Endothelial cell of hepatic sinusoid (primary cell): ENCODE measurements around the gene ACP5.

Experiments used
- in situ Hi-C: cut with HindIII; loops from 2 replicates; pipeline ENCODE4 v1.10.0; 2017; ENCODE audit warnings: low sequenced_read_pairs

The ACP5 gene

DNA sequence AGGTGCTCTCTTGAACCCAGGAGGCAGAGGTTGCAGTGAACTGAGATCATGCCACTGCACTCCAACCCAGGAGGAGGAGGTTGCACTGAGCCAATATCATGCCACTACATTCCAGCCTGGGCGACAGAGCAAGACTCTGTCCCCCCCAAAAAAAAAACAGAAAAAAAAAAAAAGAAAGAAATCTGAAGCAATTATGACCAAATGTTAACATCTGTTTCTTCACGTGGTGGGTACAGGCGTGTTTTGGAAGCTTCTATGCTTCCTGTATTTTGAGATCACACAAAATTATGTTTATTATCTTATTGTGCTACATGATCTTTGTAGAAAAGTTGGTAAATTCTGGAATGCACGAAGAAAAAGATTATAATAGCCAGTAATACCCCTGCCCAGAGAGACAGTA lies 2.7 kb upstream of the ACP5 start:
- in situ Hi-C loops: loop anchor here (5.0 kb wide), 1 partner anchor 43 kb away; the partner anchor contains the start of gene CNN1

DNA sequence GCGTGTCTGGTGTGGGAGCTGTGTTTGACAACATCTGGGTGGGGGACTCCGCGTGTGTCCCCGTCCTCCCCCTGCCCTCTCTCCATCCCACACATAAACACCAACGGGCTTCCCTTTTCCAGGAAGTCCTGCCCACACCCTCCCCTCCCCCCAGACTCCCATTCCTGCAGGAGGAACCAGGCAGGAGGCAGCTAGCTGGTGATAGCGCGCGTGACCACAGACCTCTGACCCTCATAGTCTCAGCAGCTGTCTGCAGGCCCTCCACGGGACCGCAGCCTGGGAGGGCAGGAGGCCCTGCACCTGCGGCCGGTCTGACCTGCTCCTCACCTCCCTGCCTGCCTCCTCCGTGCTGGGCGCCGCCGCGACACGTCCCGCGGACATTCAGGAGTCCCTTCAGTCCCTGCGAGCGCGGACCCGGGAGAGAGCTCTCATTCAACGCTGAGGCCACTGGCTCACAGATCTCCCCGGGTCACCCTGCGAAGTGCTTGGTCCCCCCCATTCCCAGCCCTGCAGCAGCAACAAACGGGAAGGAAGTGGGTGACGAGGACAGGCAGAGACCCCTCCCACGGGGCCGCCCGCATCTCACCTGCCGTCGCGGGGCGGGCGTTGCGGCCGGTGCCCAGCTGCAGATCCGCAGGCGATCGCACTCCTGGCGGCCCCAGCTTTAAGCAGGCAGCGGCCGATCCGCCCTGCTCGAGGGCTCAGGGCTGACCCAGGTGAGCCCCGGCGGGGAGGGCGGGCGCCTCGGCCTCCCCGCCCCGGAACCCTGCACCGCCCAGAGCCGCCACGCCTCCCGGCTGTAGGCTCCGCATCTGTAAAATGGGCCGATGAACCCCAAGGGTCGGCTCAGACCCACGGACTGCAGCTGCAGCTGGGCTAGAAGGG lies 1.1 kb upstream of the ACP5 start:
- in situ Hi-C loops: no loop called here

DNA sequence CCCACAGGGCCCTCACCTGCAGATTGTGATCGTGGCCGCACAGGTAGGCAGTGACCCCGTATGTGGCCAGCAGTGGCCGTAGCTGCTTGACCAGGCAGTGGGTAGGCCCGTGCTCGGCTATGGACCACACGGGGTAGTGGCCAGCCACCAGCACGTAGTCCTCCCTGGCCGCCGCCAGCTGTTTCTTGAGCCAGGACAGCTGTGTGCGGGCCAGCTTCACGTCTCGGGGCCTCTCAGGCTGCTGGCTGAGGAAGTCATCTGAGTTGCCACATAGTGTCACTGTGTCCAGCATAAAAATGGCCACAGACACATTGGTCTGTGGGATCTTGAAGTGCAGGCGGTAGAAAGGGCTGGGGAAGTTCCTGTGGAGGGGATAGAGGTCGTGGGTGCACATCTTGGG lies 1.2 kb downstream of the ACP5 start:
- in situ Hi-C loops: no loop called here

DNA sequence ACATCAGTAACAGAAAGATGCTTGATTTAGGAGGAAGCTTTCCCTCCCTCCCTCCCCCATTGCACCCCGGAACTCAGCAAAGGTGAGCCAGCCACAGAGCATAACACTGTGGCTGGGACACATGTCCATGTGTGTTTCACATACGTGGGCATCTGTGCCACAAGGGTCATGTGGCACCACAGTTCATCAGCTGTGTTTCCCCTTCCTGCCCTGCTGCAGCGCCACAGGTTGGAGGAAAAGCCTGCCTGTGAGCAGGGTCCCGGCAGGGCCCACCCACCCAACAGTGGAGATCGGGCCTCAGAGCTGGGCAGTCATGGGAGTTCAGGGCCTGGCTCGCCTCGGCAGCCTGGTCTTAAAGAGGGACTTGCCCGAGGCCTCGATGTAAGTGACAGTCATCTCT lies 2.8 kb downstream of the ACP5 start:
- in situ Hi-C loops: loop anchor here (25.0 kb wide), 1 partner anchor 262 kb away; no protein-coding TSS in a partner anchor

DNA sequence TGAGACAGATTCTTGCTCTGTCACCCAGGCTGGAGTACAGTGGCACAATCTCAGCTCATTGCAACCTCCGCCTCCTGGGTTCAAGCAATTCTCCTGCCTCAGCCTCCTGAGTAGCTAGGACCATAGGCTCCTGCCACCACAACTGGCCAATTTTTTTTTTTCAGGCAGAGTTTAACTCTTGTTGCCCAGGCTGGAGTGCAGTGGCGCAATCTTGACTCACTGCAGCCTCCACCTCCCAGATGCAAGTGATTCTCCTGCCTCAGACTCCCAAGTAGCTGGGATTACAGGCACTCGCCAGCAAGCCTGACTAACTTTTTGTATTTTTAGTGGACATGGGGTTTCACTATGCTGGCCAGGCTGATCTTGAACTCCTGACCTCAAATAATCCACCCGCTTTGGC lies 3.7 kb downstream of the ACP5 start:
- in situ Hi-C loops: loop anchor here (25.0 kb wide), 1 partner anchor 261 kb away; no protein-coding TSS in a partner anchor

DNA sequence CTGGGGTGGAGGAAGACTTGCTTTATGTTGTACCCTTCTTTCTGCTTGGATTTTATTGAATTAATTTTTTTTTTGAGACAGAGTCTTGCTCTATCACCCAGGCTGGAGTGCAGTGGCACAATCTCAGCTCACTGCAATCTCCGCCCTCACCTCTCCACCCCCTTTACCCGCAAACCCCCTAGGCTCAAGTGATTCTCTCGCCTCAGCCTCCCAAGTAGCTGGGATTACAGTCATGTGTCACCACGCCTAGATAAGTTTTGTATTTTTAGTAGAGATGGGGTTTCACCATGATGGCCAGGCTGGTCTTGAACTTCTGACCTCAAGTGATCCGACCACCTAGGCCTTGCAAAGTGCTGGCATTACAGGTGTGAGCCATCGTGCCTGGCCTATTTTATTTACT lies 4.1 kb downstream of the ACP5 start:
- in situ Hi-C loops: loop anchor here (25.0 kb wide), 1 partner anchor 261 kb away; no protein-coding TSS in a partner anchor

DNA sequence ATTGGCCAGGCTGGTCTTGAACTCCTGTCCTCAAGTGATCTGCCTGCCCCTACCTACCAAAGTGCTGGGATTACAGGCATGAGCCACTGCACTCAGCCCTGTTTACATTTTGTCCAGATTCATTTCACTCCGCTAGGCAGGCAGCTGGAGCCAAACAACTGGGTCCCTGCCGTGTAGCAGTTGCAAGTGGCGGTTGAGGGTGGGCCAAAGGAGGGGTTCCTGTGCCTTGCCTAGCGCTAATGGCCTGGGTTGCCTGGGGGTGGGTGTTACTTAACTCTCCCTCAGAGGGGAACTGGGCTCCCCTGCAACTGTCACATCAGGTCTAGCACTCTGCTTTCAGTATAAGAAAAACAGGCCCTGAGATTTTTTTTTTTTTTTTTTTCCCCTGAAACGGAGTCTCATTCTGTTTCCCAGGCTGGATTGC lies 7.4 kb downstream of the ACP5 start:
- in situ Hi-C loops: loop anchor here (25.0 kb wide), 1 partner anchor 258 kb away; no protein-coding TSS in a partner anchor

DNA sequence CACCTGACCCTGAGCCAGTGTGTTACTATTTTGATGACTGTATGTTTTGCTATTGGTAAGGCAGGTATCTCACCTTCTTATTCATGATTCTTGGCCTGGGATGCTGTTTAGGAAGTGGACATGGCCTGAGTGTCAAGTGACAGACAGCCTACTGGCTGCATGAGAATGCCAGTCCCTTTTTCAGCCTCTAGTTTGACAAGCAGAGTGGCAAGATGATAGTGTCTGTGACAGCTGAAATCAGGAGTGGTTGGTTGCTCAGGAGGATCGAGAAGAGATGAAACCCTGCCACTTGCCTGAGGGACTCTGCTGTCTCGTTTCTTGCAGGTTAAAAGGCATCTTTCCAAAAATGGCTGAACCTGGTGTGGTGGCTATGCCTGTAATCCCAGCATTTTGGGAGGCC lies 11.3 kb downstream of the ACP5 start:
- in situ Hi-C loops: loop anchor here (25.0 kb wide), 1 partner anchor 254 kb away; no protein-coding TSS in a partner anchor

DNA sequence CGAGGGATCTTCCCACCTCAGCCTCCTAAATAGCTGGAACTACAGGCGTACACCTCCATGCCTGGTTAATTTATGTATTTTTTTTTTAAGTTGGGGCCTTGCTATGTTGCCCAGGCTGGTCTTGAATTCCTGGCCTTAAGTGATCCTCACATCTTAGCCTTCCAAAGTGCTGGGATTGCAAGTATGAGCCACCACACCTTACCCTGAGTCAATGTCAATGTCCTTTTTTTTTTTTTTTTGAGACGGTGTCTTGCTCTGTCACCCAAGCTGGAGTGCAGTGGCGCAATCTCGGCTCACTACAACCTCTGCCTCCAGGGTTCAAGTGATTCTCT lies 11.8 kb downstream of the ACP5 start:
- in situ Hi-C loops: loop anchor here (25.0 kb wide), 1 partner anchor 253 kb away; no protein-coding TSS in a partner anchor

DNA sequence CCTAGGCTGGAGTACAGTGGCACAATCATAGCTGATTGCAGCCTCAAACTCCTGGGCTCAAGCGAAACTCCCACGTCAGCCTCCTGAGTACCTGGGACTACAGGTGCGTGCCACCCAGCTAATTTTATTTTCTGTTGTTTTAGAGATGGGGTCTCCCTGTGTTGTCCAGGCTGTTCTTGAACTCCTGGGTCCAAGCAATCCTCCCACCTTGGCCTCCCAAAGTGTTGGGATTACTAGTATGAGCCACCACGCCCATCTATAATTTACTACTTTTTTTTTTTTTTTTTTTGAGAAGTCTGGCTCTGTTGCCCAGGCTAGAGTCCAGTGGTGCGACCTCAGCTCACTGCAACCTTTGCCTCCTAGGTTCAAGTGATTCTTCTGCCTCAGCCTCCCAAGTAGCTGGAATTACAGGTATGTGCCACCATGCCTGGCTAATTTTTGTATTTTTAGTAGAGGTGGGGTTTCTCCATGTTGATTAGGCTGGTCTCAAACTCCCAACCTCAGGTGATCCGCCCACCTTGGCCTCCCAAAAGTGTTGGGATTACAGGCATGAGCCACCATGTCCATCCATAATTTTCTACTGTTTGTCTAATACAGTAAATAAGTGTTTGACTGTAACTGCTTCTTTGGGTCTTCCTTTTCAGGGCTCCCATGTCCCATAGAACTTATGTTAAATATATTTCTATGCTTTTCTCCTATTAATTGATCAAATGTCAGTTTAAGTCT lies 13.2 kb downstream of the ACP5 start:
- in situ Hi-C loops: loop anchor here (25.0 kb wide), 1 partner anchor 252 kb away; no protein-coding TSS in a partner anchor

DNA sequence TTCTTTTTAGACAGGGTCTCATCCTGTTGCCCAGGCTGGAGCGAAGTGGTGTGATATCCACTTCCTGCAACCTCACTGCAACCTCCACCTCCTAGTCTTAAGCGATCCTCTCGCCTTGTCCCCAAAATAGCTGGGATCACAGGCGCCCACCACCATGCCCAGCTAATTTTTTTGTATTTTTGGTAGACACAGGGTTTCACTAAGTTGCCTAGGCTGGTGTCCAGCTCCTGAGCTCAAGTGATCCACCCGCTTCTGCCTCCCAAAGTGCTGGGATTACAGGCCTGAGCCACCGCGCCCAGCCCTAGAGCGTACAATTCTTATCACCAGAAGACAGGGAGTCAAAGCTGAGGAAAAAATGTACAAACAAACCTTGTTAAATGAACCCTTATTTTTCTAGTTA lies 13.9 kb downstream of the ACP5 start:
- in situ Hi-C loops: loop anchor here (25.0 kb wide), 1 partner anchor 251 kb away; no protein-coding TSS in a partner anchor

DNA sequence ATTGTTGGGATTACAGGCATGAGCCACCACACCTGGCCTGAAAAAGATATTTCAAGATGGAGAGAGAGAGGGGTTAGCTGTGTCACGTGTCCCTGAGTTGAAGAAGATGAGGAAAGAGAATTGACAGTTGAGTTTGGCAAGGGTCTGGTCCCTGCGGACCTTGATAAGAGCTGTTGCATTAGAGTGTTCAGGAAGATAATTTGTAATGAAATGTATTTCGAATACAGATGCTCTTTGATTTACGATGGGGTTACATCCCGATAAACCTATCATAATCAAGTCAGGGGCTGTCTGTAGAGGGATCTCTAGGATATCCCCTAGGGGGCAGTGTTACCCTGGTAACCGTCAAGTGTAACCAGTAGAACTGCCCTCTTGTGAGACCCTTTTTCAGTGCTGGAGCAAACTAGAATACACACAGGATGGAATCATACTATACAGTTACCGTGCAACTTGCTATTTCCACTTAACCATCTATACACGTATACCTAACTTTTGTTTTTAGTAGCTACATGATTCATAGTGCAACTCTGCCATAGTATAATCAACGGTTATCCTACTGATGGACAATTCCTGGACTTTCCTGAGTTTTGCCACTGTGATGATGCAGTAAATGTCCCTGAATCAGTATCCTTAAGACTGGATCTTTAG lies 16.9 kb downstream of the ACP5 start:
- in situ Hi-C loops: loop anchor here (25.0 kb wide), 1 partner anchor 248 kb away; no protein-coding TSS in a partner anchor

DNA sequence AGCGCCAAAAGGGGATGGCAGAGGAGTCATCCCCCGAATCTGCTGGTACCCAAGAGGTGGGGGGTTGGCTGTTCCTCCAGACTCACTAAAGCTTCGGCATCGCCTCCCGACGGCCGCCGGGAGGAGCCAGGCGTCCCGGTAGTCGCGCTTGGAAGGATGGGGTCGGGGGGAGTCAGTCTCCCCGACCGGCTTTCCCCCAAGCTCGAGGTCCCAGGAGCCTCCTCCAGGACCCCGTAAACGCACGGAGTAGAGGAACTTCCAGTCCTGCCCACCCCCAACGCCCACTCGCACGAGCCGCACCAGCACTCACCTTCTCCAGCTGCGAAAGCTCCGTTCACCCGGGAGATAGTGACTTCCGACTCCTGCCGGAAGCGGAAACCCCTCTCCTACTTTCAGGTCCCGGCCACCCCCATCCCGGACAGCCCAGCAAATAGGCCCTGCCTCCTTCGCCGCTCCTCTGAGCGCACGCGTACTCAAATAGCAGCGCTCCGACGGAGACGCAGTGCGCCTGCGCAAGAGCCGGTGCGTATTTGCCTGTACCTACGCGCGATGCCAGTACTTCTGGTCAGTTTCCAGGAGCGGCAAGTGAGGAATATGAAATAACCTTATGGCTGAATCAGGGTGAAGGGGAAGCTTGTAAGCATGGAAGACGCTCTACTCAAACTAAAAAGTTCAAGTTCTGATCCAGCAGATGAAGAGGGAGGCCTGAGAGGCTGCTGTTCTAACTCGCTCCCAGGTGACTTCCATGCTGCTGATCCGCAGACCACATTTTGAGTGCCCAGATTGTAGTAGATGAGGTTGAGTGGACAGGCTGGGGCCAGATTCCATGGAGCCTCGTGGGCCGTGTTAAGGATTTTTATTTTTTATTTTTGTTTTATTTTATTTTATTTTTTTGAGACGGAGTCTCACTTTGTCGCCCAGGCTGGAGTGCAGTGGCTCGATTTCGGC lies 18.3 kb downstream of the ACP5 start, which contains the start of gene ELOF1:
TSS of gene ELOF1 (minus strand) at position 350 of the 948 bp plus-strand sequence. CDS start 4,883 bp downstream, outside the sequence.
- in situ Hi-C loops: loop anchor here (5.0 to 25.0 kb wide), 2 partner anchors 33 to 247 kb away; no protein-coding TSS in a partner anchor

DNA sequence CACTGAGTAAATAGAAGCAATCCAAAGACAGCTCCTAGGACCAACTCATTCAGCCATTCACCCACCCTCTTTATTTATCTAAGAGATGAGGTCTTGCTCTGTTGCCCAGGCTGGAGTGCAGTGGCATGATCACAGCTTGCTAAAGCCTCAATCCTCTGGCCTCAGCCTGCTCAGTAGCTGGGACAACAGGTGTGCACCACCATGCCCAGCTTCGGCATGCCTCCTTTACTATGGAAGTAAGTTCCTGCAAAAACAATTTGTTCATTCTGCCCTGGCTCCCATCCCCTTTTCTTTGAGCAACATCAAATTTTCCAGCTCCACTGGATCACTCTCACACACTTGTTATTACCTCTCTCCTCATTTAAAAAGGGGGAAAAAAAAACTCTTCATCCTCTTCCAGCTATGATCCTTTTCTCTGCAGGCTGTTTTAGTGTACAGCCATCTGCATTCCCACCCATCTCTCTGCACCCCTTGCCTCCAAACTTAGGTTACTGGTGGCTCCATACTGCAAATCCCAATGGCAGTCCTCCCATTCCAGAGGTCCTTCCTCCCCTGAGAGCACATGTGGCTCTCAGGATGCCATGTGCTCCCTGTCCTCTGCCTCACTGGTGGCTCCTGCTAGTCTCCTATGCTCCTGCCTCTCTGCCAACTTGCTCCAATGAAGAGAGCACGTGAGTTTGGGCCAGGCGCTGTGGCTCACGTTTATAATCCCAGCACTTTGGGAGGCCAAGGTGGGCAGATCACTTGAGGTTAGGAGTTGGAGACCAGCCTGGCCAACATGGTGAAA lies 20.6 kb downstream of the ACP5 start:
- in situ Hi-C loops: loop anchor here (5.0 to 25.0 kb wide), 2 partner anchors 35 to 245 kb away; no protein-coding TSS in a partner anchor

DNA sequence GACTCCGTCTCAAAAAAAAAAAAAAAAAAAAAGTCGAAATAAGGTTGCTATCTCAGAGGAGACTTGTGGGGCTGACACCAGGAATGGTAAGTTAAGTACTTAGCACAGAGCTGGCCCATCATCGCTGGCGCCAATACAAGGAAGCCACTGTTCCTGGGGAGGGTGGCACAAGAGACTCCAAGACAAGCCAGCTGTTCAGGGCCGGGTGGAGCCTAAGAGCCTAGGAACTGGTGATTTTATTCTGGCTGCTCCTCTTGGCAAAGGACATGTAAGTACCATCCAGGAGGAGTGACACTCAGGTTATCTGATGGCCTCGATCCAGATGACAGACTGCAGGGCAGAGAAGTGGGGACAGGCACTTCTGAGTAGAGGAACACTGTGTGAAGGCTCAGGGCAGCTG lies 22.2 kb downstream of the ACP5 start:
- in situ Hi-C loops: loop anchor here (5.0 to 25.0 kb wide), 2 partner anchors 37 to 243 kb away; no protein-coding TSS in a partner anchor

DNA sequence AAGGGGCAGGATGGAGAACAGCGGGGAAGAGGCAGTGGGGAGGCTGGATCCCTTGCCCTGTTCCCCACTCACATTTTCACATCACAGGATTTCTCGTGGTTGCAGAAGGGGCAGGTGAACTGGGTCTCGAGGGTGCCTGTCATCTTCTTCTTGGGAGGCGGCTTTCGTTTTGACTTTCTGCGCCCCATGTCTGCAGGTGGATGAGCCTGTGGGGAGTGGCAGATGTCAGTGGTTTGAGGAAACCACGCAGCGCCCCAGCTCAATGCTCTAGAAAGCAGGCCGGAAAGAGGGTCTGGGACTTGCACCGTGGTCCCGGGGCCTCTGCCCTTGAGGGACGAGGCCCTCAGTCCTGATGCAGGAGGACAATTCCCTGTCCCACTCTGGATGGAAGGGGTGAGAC lies 23.3 kb downstream of the ACP5 start:
- in situ Hi-C loops: loop anchor here (25.0 kb wide), 1 partner anchor 242 kb away; no protein-coding TSS in a partner anchor

DNA sequence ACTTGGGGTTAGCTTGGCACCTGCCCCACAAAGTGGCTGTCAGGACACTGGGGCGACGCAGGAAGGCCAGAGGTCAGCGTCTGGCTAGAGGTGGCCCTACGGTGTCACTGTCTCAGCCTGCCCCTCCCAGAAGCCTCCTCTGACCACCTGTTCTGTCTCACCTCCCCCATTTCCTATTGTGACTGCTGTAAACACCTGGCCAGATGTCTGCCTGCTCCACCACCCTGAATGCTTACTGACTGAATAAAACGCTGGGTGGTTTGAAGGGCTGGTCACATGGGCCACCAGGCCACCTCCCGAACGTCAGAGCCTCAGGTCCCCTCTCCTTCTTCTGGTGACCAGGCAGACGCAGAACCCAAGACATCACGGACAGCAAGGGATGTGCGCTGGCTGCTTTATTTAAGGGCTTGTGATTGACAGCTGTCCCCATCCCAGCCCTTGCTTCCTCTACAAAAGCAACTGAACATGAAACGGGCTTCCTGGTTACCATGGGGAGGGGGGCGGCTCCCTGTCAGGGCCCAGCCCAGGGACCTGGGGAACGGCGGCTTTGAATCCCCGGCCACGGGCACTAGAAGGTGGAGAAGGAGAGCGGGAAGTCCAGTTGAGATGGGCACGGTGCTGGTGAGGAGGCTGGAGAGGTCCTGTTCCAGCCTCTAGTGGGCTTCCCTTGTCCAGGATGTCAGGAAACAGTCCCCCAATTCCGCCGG lies 24.6 kb downstream of the ACP5 start:
- in situ Hi-C loops: loop anchor here (25.0 kb wide), 1 partner anchor 241 kb away; no protein-coding TSS in a partner anchor
